GM18907 (cell line): ENCODE results near the gene CCNL1.
"Not testable (repeated sequence)": the region's sequence is repeated elsewhere in the genome, so short reads cannot be mapped to it uniquely, and the experiment has no call there.

Source experiments
- ATAC-seq: cut with Tn5 transposase; IDR thresholded peaks from one replicate; pipeline ENCODE4 v1.9.1; 2021; ENCODE audit warnings: mild to moderate bottlenecking, moderate library complexity; ENCODE audit not compliant: unreplicated experiment

Gene CCNL1

GRCh38 chr3:157159762-157160657 is at the start of gene CCNL1:
Gene CCNL1 (minus strand): TSS chr3:157160147. CDS start chr3:157160094, 53 bp downstream.
- ATAC-seq = peak; percentile 89

DNA sequence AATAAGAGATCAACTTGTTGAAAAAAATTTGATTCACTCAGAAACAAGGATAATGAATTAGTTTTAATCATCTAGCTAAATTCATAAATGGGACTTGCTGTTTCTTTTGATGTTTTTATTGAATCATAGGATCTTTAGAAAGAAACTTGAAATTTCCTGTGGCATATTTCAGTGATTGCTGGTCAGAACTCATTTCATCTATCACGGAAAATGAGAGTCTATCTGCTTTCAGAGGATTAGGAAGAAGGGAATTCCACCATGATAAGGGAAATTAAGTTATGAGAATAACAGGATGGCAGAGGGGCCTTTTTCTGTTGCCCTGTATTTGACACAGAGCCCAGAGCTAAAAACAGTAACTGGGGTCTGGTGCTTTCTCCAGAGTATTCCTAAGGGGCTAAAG is 44.9 kb upstream of the CCNL1 start:
- ATAC-seq = no peak

DNA sequence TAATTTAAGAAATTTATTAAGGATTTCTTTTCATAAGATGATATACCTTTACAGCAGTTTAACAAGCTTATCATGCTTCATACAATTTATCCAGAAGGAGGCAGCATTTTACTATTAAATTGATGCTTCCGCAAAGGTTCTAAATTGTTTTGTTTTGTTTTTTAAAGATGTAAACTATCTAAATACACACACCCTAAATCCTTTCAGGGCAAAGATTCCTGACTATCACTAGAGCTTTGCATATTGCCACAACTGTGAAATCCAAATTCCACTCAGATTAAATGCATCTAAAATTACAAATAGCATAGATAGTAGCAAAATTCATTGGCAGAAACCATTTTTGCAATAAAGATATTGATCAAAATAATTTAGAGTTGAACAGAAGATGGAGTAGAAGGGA is 44.5 kb upstream of the CCNL1 start:
- ATAC-seq = no peak

DNA sequence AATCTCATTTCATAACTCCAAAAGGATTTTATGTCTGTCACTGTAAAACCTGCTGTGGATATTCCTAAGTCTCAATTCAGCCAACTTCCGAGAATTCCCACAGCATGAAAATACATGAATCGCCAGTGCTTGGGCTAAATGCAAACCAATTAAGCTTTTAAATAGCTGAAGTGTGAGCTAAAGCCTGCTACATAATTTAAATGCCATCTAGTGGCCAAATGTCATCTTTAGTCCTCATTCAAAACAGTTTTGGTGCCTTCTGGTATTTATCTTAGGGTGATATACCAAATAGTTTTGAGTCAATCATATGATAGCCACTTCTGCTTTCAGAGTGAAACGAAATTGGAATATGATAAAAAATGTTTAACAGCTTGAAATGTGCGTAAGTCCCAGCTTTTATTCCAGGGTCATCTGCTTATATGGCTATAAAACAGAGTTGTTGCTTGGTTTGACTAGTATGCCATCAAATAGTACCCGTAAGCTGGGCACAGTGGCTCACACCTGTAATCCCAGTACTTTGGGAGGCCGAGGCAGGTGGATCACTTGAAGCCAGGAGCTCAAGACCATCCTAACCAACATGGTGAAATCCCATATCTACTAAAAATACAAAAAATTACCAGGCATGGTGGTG is 41.8 kb upstream of the CCNL1 start:
- peak; percentile 85 for ATAC-seq

GRCh38 chr3:157199841-157200240 is 39.9 kb upstream of the CCNL1 start:
- no peak for ATAC-seq

DNA sequence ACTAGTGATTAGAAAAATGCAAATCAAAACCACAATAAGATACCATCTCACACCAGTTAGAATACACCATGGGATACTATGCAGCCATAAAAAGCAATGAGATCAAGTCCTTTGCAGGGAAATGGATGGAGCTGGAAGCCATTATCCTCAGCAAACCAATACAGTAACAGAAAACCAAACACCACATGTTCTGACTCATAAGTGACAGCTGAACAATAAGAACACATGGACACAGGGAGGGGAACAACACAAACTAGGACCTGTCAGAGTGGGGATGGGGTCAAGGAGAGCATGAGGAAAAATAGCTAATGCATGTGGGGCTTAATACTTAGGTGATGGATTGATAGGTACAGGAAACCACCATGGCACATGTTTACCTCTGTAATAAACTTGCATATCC is 36.0 kb upstream of the CCNL1 start:
- no peak for ATAC-seq

GRCh38 chr3:157191149-157191548 is 31.2 kb upstream of the CCNL1 start:
- ATAC-seq = not testable (repeated sequence)

GRCh38 chr3:157190380-157190872 is 30.5 kb upstream of the CCNL1 start:
- no peak for ATAC-seq

GRCh38 chr3:157188391-157188790 is 28.4 kb upstream of the CCNL1 start:
- no peak for ATAC-seq

DNA sequence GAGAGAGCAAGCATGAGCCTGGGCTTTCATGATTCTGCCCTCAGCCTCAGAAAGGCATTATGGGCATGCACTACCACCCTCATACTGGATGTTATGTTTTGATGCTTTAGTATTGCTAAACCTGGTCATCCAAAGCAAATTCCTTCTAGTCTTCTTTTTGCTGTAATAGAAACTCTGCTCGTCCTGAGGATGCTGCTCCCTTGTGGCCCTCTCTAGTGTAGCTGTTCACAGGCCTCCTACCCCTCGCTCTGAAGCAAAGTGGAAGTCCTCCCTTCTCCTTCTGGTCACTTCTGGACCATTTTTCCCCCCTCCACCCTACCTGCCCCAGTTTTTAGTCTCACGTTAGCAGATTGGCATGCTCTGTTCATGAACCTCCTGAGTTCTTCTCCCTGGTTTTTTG is 22.9 kb upstream of the CCNL1 start:
- no peak for ATAC-seq

GRCh38 chr3:157180262-157180661 is 20.3 kb upstream of the CCNL1 start:
- ATAC-seq = no peak

GRCh38 chr3:157179365-157179803 is 19.4 kb upstream of the CCNL1 start:
- ATAC-seq = no peak

DNA sequence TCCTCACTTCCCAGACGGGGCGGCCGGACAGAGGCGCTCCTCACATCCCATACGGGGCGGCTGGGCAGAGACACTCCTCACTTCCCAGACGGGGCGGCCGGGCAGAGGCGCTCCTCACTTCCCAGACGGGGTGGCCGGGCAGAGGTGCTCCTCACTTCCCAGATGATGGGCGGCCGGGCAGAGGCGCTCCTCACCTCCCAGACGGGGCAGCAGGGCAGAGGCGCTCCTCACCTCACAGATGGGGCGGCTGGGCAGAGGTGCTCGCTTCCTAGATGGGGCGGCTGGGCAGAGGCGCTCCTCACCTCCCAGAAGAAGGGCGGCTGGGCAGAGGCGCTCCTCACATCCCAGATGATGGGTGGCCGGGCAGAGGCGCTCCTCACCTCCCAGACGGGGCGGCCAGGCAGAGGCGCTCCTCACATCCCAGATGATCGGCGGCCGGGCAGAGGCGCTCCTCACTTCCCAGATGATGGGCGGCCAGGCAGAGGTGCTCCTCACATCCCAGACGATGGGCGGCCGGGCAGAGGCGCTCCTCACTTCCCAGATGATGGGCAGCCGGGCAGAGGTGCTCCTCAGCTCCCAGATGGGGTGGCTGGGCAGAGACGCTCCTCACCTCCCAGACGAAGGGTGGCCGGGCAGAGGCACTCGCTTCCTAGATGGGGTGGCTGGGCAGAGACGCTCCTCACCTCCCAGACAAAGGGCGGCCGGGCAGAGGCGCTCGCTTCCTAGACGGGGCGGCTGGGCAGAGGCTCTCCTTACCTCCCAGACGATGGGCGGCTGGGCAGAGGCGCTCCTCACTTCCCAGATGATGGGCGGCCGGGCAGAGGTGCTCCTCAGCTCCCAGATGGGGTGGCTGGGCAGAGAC is 18.8 kb upstream of the CCNL1 start:
- ATAC-seq = not testable (repeated sequence)

- ATAC-seq = not testable (repeated sequence)
These were observed 18.0 kb upstream of the CCNL1 start for GRCh38 chr3:157177801-157178453.

- ATAC-seq = no peak
These were observed 17.0 kb upstream of the CCNL1 start for GRCh38 chr3:157176934-157177333.

DNA sequence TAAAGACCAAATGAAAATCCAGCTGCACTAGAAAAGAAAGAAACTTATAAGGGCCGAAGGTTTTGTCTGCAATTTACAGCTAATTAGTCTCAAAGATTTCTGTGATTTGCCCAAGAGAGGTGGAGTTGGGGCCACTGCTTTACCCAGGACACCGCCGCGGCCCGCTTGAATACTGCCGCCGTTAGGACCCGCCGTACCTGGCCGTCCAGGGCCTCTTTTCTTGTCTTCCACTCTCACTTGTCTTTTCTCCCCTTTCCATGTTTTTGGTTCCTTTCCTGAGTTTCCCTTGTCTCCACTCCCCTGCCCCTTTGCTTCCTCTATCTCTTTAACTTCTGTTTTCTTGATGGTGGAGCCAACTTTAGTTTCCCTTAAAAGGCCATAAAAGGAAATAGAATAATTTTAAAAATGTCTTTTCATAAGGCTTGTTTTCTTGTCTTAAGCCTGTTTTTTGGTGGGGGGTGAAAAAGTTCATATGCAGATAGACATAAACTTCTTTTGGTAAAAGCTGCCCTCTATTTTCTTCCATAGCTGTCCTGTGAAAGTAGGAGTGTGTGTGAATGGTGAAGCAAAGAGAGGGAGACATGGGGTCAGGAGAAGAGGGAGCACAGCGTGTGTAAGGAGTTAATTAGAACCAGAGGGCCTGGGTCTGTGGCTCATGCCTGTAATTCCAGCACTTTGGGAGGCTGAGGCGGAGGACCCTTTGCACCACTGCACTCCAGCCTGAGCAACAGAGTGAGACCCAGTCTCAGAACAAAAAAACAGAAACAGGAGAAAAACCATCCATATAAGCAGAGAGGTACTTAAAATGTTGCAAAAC is 16.0 kb upstream of the CCNL1 start:
- no peak for ATAC-seq

GRCh38 chr3:157174649-157175498 is 14.9 kb upstream of the CCNL1 start:
- peak; percentile 96 for ATAC-seq

DNA sequence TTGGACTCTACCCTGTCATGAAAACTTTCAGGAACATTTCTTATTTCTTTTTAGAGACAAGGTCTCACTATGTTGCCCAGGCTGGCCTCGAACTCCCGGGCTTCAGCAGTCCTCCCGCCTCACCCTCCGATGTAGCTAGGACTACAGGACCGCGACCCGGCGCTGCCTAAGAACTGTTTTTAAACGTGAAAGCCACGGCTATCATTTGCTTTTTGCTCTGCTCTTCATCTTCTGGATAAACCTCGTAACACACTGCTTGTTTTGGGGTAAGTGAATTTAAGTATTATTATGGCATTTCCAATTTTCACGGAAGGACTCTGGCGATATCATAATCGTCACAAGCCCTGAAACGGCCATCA is 14.3 kb upstream of the CCNL1 start:
- ATAC-seq = peak; percentile 3

DNA sequence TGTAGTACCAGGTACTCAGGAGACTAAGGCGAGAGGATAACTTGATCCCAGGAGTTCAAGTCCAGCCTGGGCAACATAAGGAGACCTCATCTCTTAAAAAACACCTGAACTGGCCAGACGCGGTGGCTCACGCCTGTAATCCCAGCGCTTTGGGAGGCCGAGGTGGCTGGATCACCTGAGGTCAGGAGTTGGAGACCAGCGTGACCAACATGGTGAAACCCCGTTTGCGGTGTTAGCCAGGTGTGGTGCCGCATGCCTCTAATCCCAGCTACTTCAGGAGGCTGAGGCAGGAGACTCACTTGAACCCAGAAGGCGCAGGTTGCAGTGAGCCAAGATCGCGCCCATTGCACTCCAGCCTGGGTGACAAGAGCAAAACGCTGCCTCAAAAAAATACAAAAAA is 13.4 kb upstream of the CCNL1 start:
- not testable (repeated sequence) for ATAC-seq
